Gastrocnemius medialis (tissue), 4 donors: Measurements from ENCODE around the gene MUSTN1. TPM values are rescaled to one million over a fixed set of nuclear protein-coding genes. Genes with fewer than 3 reads are reported as not detected.

ENCODE experiments used
- ATAC-seq, 2 donors: fragments of 150-250 bp; one replicate each; pipeline ENCODE4 v1.9.1; 2016
- DNase-seq, 2 donors: peaks; one replicate each; pipeline ENCODE4 v3.0.0-alpha.2; 2019
- H3K27ac ChIP-seq, 4 donors: fragments of 200-600 bp; sonication (generic); 1 replicate in 1 of 4; 2 replicates in 3 of 4; pipeline ENCODE4 v1.5.1; 2016 to 2018; ENCODE audit warnings: mild to moderate bottlenecking in 2 of 4, moderate library complexity in 1 of 4
- H3K27me3 ChIP-seq, 3 donors: fragments of 200-600 bp; sonication (generic) in 2 of 3; 1 replicate in 1 of 3; 2 replicates in 2 of 3; pipeline versions ENCODE4 v1.5.1 to v1.6.0; 2016 to 2019; ENCODE audit warnings: mild to moderate bottlenecking in 1 of 3, moderate library complexity in 1 of 3
- H3K36me3 ChIP-seq, 2 donors: fragments of 200-600 bp; sonication (generic) in 1 of 2; one replicate each; pipeline ENCODE4 v1.5.1; 2017 to 2018
- H3K4me1 ChIP-seq, 2 donors: fragments of 200-600 bp; sonication (generic) in 1 of 2; one replicate each; pipeline ENCODE4 v1.5.1; 2016 to 2017; ENCODE audit warnings: mild to moderate bottlenecking in 2 of 2
- H3K4me3 ChIP-seq, 4 donors: fragments of 200-600 bp; sonication (generic) in 3 of 4; 1 replicate in 1 of 4; 2 replicates in 3 of 4; pipeline ENCODE4 v1.5.1; 2016 to 2019; ENCODE audit warnings: mild to moderate bottlenecking in 2 of 4
- H3K9me3 ChIP-seq, 3 donors: fragments of 200-600 bp; sonication (generic) in 2 of 3; 1 replicate in 1 of 3; 2 replicates in 2 of 3; pipeline ENCODE4 v1.5.1; 2016 to 2019
- CTCF ChIP-seq, 5 experiments: fragments of 450-650 bp in 3 of 5; fragments of 200-600 bp in 2 of 5; sonication (generic) in 2 of 5; IDR thresholded peaks in 4 of 5; conservative IDR thresholded peaks in 1 of 5; 1 replicate in 4 of 5; 2 replicates in 1 of 5; pipeline ENCODE4 v1.5.1; 2016 to 2019; ENCODE audit warnings: antibody characterized with exemption in 5 of 5, mild to moderate bottlenecking in 3 of 5, moderate library complexity in 3 of 5
- POLR2A ChIP-seq, 2 donors: fragments of 450-650 bp; IDR thresholded peaks; one replicate each; pipeline ENCODE4 v1.6.1; 2017; ENCODE audit warnings: antibody characterized with exemption in 2 of 2, mild to moderate bottlenecking in 2 of 2, moderate library complexity in 2 of 2
- in situ Hi-C, 4 donors: fragments of 200-750 bp; cut with MboI; loops; one replicate each; pipeline versions ENCODE4 v1.15.0 to v1.8.0; 2017; ENCODE audit warnings: low sequenced_read_pairs in 4 of 4
- intact Hi-C: fragments of 100-400 bp; cut with DNase I; formaldehyde crosslinking; loops from one replicate; pipeline ENCODE4 v1.15.1; 2023; ENCODE audit warnings: low total_unique reads
- total RNA-seq, 4 donors: library from RNA; depleted of rRNA; stranded (reverse); fragments of >200 nt; gene quantifications; one replicate each; pipeline versions ENCODE4 v1.1.0 to v1.2.3, GENCODE V29; 2016

The MUSTN1 gene
- total RNA-seq, 4 donors from 2014 or later, result 218 to 2,149 (median 412) TPM

- intact Hi-C loops (no loop called here), in situ Hi-C loops (no loop called here)
- DNase-seq (peak; percentile 51 to 83), ATAC-seq (peak in 1 of 2 donors; percentile 18)
- Histone ChIP-seq H3K36me3 (no peaks in the 10 kb centered on the region), H3K27me3 (no peaks in the 10 kb centered on the region), H3K4me1 (peaks cover 85 to 94% of the 10 kb centered on the region in 2 donors), H3K4me3 (peak overlapping the region in 1 of 4 donors; percentile 3), H3K9me3 (no peaks in the 10 kb centered on the region), H3K27ac (peak overlapping the region; percentile 96 to 98 (median 97))
- TF ChIP-seq CTCF (IDR thresholded peaks at IDR 0.05 in 4 of 5, conservative IDR thresholded peaks at IDR 0.05 in 1 of 5), result no peak
- TF ChIP-seq POLR2A (IDR thresholded peaks at IDR 0.05), result no peak
Observed at GRCh38 chr3:52836986-52837385, 2.2 kb upstream of the MUSTN1 start.

GRCh38 chr3:52836471-52836845 lies 1.6 kb upstream of the MUSTN1 start:
- H3K27me3 ChIP-seq, result no peaks in the 10 kb centered on the region
- TF ChIP-seq CTCF (IDR thresholded peaks at IDR 0.05 in 4 of 5, conservative IDR thresholded peaks at IDR 0.05 in 1 of 5) (no peak), POLR2A (IDR thresholded peaks at IDR 0.05) (no peak)
- H3K36me3 ChIP-seq, result no peaks in the 10 kb centered on the region
- no peak for DNase-seq
- H3K4me3 ChIP-seq, result peak overlapping the region in 1 of 4 donors; percentile 3
- H3K27ac ChIP-seq, result peak overlapping the region; percentile 96 to 98 (median 97)
- in situ Hi-C loops, result no loop called here
- intact Hi-C loops, result no loop called here
- ATAC-seq, result no peak
- peaks cover 85 to 94% of the 10 kb centered on the region in 2 donors for H3K4me1 ChIP-seq
- H3K9me3 ChIP-seq, result no peaks in the 10 kb centered on the region

- TF ChIP-seq CTCF (IDR thresholded peaks at IDR 0.05 in 4 of 5, conservative IDR thresholded peaks at IDR 0.05 in 1 of 5), result no peak
- peak; percentile 31 to 52 for TF ChIP-seq POLR2A (IDR thresholded peaks at IDR 0.05)
- peaks cover 85 to 94% of the 10 kb centered on the region in 2 donors for H3K4me1 ChIP-seq
- DNase-seq, result peak; percentile 50 to 83
- peak in 1 of 2 donors; percentile 7 for ATAC-seq
- in situ Hi-C loops, result no loop called here
- H3K36me3 ChIP-seq, result no peaks in the 10 kb centered on the region
- H3K4me3 ChIP-seq, result peak overlapping the region; percentile 38 to 63 (median 50)
- intact Hi-C loops, result no loop called here
- H3K27me3 ChIP-seq, result no peaks in the 10 kb centered on the region
- H3K27ac ChIP-seq, result peak overlapping the region; percentile 96 to 98 (median 97)
- no peaks in the 10 kb centered on the region for H3K9me3 ChIP-seq
Observed at GRCh38 chr3:52835766-52836470, 1.1 kb upstream of the MUSTN1 start.

- in situ Hi-C loops (no loop called here), intact Hi-C loops (loop anchor here (5.0 kb wide), 3 partner anchors 64 to 296 kb away; partner anchors contain the start of genes GNL3, PBRM1, STIMATE and UQCC5)
- DNase-seq (no peak), ATAC-seq (no peak)
- no peaks in the 10 kb centered on the region for H3K27me3 ChIP-seq
- H3K4me1 ChIP-seq, result peaks cover 72 to 81% of the 10 kb centered on the region in 2 donors
- H3K9me3 ChIP-seq, result no peaks in the 10 kb centered on the region
- peaks cover 0 to 22% of the 10 kb centered on the region in 2 donors for H3K36me3 ChIP-seq
- TF ChIP-seq POLR2A (IDR thresholded peaks at IDR 0.05), result no peak
- TF ChIP-seq CTCF (IDR thresholded peaks at IDR 0.05 in 4 of 5, conservative IDR thresholded peaks at IDR 0.05 in 1 of 5), result no peak
- H3K4me3 ChIP-seq, result peak overlapping the region; percentile 38 to 63 (median 50)
- H3K27ac ChIP-seq, result peak overlapping the region; percentile 96 to 98 (median 97)
Observed at GRCh38 chr3:52833202-52833601, 1.6 kb downstream of the MUSTN1 start.
